Muscle layer of duodenum (tissue), 2 donors: Measurements from ENCODE around the gene DAP.
"Not testable (repeated sequence)": the region's sequence is repeated elsewhere in the genome, so short reads cannot be mapped to it uniquely, and the experiment has no call there.

Experiments
- H3K27ac ChIP-seq: one replicate; pipeline ENCODE4 v1.7.0; 2013; ENCODE audit warnings: mild to moderate bottlenecking, low read length
- H3K27me3 ChIP-seq: one replicate; pipeline ENCODE4 v1.7.0; 2013; ENCODE audit warnings: low read depth, mild to moderate bottlenecking, control low read depth, low read length
- H3K36me3 ChIP-seq, 2 donors: one replicate each; pipeline ENCODE4 v1.7.0; 2013; ENCODE audit warnings: low read length in 2 of 2, control low read depth in 1 of 2, mild to moderate bottlenecking in 1 of 2; ENCODE audit not compliant: insufficient read depth in 2 of 2, control insufficient read depth in 1 of 2
- H3K4me1 ChIP-seq, 2 donors: one replicate each; pipeline ENCODE4 v1.7.0; 2013; ENCODE audit warnings: low read length in 2 of 2, mild to moderate bottlenecking in 2 of 2, control low read depth in 1 of 2, moderate library complexity in 1 of 2; ENCODE audit not compliant: insufficient read depth in 2 of 2, control insufficient read depth in 1 of 2
- H3K4me3 ChIP-seq, 2 donors: one replicate each; pipeline ENCODE4 v1.7.0; 2013; ENCODE audit warnings: low read length in 2 of 2, low read depth in 1 of 2, mild to moderate bottlenecking in 1 of 2
- H3K9me3 ChIP-seq, 2 donors: one replicate each; pipeline ENCODE4 v1.7.0; 2013; ENCODE audit warnings: low read length in 2 of 2, control low read depth in 1 of 2, mild to moderate bottlenecking in 1 of 2; ENCODE audit not compliant: control insufficient read depth in 1 of 2
- donor health status: healthy.

Gene DAP

DNA sequence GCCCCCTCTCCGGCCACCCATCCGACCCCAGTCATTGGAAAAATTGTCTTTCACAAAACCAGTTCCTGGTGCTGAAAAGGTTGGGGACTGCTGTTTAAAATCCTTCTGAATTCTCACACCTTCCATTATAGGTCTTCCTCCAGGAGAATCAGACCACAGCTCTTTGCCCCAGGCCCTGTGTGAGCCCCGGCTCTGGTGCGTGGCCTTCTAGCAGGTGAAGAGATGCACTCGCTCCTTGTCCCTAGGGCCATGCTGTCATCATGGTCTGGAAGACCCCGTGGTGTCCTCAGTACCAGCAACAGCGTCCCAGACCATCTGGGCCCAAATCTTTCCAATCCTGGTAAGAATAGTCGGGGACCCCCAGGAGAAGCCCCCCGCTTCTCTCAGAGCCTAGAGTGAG lies 95.2 kb downstream of the DAP start:
- Histone ChIP-seq H3K27ac (no peak overlapping the region), H3K4me1 (peaks cover 0 to 9% of the 10 kb centered on the region in 2 donors), H3K36me3 (no peaks in the 10 kb centered on the region)

DNA sequence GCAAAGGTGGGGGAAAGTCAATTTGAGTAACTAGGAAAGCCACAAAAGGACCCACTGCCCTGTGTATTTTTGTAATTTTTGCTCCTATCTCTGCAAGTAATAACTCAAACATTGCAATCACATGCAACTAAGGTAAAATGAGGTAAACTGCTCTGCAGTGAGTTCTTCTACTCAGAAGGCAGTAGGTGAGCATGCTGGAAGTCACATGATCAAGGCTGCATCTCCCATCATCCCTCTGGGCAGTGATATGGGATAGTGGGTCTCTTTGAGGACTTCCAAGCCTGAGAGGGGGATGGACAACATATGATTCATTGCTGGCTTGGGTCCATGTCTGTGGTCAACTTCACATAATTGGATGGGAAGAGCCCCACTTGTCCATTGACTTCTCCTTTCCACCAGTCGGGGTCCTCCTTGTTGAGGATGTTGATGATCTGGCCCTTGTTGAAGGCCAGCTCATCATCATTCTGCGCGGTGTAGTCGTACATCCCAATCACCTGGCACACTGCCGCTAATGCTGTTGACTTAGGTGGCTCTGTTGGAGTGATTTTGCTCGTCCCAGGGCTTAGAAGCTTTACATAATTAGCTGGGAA lies 96.8 kb downstream of the DAP start:
- H3K27me3 ChIP-seq, H3K4me3 ChIP-seq, H3K4me1 ChIP-seq, H3K36me3 ChIP-seq, H3K27ac ChIP-seq, H3K9me3 ChIP-seq: not testable (repeated sequence)

More for the DNA sequence above, 95.2 kb downstream of the DAP start:
- Histone ChIP-seq H3K9me3 (no peaks in the 10 kb centered on the region), H3K27me3 (no peaks in the 10 kb centered on the region), H3K4me3 (no peak overlapping the region)

GRCh38 chr5:10663489-10664179 lies 97.4 kb downstream of the DAP start:
- H3K27ac ChIP-seq: no peak overlapping the region

DNA sequence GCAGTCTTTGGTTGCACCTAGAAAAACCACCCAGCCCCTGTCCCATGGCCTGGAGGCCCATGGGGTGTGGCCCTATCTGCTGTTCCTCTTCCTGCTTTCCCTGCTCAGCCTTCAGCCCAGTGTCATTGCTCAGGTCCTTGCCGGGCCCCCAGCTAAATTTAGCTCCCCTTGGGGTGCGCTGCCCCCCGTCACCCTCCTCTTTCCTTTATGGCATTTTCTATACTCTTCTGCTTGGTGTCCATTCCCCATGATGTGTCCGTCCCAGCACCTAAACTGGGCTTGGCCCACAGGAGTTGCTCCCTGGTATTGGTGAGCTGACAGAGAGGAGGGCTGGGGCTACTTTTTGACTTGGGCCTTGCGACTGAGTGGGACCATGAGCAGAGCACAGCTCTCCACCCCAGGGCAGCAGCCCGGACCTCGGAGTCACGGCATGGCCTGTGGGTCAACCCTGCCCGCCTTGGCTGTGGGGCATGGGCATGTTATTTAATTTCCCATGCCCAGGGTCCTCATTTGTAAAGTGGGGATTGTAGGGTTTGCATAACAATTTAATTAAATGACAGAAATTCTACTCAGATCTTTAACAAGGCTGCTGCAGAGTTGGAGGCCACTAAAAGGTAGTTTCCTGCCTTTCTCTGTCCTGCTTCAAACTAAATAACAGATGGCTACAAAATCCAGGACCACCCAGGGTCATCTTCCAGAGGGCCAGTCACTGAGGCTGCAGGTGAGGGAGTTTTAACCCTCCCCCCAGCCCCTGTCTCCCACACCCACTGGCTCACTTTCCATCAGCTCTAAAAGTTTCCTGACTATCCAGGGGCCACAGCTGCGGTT lies 98.2 kb downstream of the DAP start:
- Histone ChIP-seq H3K27me3 (no peaks in the 10 kb centered on the region), H3K9me3 (no peaks in the 10 kb centered on the region), H3K4me3 (no peak overlapping the region), H3K4me1 (peaks cover 0 to 9% of the 10 kb centered on the region in 2 donors), H3K27ac (no peak overlapping the region), H3K36me3 (no peaks in the 10 kb centered on the region)

More at GRCh38 chr5:10663489-10664179, 97.4 kb downstream of the DAP start:
- H3K36me3 ChIP-seq: no peaks in the 10 kb centered on the region
- peaks cover 0 to 9% of the 10 kb centered on the region in 2 donors for H3K4me1 ChIP-seq
- H3K4me3 ChIP-seq: no peak overlapping the region
- H3K27me3 ChIP-seq: no peaks in the 10 kb centered on the region
- no peaks in the 10 kb centered on the region for H3K9me3 ChIP-seq

DNA sequence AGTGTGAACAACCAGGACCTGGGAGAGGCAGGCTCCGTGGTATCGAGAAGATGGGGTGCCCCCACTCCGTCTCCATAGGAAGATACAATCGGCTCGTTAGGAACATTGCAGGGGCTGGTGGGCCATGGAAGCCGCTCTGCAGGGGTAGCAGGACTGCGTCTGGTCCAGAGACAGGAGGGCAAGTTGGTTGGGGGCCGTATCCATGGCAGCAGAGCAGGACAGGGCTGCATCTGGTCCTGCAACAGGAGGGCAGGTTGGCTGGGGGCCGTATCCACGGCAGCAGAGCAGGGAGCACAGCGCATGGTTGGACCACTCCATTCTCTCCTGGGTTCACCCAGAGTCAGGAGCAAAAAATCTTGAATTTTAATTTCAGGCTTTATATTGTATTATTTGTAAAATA lies 99.0 kb downstream of the DAP start:
- H3K9me3 ChIP-seq: no peaks in the 10 kb centered on the region
- H3K27ac ChIP-seq: no peak overlapping the region
- H3K4me3 ChIP-seq: no peak overlapping the region
- H3K4me1 ChIP-seq: peaks cover 0 to 9% of the 10 kb centered on the region in 2 donors
- no peaks in the 10 kb centered on the region for H3K36me3 ChIP-seq
- no peaks in the 10 kb centered on the region for H3K27me3 ChIP-seq

- peaks cover 0 to 9% of the 10 kb centered on the region in 2 donors for H3K4me1 ChIP-seq
- H3K27me3 ChIP-seq: no peaks in the 10 kb centered on the region
- H3K4me3 ChIP-seq: no peak overlapping the region
- H3K9me3 ChIP-seq: no peaks in the 10 kb centered on the region
- no peaks in the 10 kb centered on the region for H3K36me3 ChIP-seq
- no peak overlapping the region for H3K27ac ChIP-seq
Measured at GRCh38 chr5:10661401-10661800, 99.6 kb downstream of the DAP start.

- Histone ChIP-seq H3K36me3 (no peaks in the 10 kb centered on the region), H3K4me3 (no peak overlapping the region), H3K4me1 (peaks cover 0 to 9% of the 10 kb centered on the region in 2 donors), H3K27me3 (no peaks in the 10 kb centered on the region), H3K27ac (no peak overlapping the region), H3K9me3 (no peaks in the 10 kb centered on the region)
Measured at GRCh38 chr5:10660720-10661387, 100.2 kb downstream of the DAP start.

DNA sequence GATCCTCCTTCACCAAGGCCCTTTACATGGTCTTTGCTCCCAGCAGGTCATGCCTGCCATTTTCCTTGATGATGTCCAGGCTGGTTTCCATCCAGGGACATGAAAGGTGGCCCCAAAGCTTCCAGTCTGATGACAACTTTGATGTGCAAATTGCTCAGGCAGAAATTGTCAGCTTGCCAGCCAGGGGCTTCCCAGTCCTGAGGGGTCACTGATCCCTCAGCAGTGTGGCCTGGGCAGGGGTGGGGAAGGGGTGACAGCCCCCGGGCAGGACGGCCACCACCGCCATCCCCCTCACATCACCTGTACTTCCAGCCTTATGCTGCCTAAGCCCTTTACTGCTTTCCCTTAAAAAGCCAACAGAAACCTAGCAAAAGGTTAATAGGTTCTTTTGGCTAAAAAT lies 100.9 kb downstream of the DAP start:
- Histone ChIP-seq H3K36me3 (no peaks in the 10 kb centered on the region), H3K9me3 (no peaks in the 10 kb centered on the region), H3K27ac (no peak overlapping the region), H3K4me1 (peaks cover 0 to 9% of the 10 kb centered on the region in 2 donors), H3K4me3 (no peak overlapping the region), H3K27me3 (no peaks in the 10 kb centered on the region)

DNA sequence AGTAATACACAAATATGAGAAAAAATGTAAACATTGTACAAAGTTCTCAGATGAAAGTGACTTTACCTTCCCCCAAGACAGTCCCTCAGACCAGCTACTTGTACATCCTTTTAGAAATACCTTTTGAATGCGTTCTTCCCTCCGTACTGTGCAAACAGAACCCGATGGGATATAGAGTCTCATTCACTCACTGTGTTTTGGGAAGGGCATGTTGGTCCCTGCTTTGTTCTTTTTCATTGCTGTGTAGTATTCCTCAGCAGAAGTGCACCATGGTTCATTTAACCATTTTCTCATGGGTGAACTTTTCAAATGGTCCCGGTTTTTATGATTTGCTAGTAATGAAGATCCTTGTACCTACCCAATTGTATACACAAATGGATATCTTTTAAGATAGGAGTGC lies 102.8 kb downstream of the DAP start:
- no peak overlapping the region for H3K27ac ChIP-seq
- no peaks in the 10 kb centered on the region for H3K9me3 ChIP-seq
- H3K27me3 ChIP-seq: no peaks in the 10 kb centered on the region
- H3K4me1 ChIP-seq: peaks cover 0 to 3% of the 10 kb centered on the region in 2 donors
- no peak overlapping the region for H3K4me3 ChIP-seq
- no peaks in the 10 kb centered on the region for H3K36me3 ChIP-seq

DNA sequence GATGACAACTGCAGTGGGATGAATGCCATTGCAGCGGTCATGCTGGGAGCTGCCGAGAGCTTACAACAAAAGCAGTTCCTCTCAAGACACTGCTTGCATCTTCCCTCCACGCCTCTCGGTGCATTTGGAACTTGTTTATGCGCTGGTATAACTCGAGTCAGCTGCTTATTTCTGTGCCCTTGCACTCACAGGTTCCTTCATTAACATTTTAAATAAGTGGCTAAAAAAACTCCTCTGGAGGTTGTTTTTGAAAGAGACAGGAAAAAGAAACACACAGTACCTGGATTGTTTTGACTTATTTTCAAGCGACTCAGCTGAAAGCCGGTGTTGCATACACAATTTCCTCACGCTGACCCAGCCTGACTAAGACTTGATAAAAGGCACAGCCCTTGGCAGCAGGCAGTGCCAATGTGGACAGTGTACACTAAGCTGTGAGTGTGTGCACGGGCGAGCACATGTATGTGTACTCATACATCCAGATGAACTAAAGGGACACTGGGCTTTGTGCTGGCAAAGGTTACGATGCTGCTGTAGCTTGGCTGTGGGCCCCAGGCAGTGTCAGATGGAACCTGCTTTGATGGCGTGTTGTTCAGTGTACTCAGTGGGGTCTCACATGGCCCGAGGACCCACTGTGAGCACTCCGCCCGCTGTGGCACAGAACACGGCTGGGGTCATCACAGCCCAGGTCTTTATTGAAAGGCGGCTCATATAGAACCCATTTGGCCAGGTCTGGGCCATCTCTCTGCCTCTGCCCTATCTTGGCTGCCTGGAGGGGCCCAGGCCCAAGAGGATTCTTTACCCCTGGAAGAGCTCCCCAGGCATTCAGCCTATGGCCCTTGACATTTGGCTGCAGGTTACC lies 104.8 kb downstream of the DAP start:
- Histone ChIP-seq H3K9me3 (no peaks in the 10 kb centered on the region), H3K4me1 (no peaks in the 10 kb centered on the region), H3K36me3 (no peaks in the 10 kb centered on the region), H3K27me3 (no peaks in the 10 kb centered on the region), H3K27ac (no peak overlapping the region), H3K4me3 (no peak overlapping the region)
